Astrocyte of the hippocampus (primary cell): Measurements from ENCODE around the gene CADPS2.

Experiments used
- DNase-seq: peaks from one replicate; pipeline ENCODE4 v3.0.0; 2011; ENCODE audit warnings: low read depth, low spot score

CADPS2 gene

DNA sequence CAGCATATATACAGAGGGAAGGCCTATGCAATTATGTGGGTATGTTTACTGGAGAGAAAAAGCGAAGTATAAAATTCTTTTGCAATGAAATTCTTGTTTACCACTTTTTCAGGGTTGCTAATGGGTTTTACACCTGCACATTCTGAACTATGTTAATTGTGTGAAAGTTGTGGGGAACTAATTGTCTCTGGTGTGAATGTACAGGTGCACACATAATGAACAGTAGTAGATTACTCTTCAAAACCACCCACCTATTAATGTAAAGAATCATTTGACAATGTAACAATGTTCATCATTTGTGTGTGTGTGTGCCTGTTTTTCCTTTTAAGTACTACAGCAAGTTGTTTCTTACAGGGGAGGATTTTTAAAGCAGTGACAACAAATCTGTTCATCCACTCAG lies 501.7 kb downstream of the CADPS2 start:
- DNase-seq, result no peak

DNA sequence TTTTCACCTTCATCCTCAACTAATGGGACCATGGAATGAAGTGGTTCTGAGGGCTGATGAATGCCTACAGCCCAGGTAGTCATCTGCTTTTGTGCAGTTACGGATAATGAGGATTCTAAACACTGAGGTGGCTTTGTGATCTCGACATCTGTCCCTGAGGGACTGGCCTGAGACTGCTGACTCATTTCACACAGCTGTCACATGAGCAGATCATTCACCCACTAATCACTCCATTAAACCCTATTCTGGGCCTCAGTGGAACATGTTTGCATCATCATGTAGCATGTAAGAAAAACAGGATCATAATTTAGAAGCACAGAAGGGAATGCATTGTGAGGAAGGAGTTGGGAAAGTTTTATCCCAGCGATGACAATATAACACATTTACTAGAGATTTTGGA lies 502.3 kb downstream of the CADPS2 start:
- no peak for DNase-seq

DNA sequence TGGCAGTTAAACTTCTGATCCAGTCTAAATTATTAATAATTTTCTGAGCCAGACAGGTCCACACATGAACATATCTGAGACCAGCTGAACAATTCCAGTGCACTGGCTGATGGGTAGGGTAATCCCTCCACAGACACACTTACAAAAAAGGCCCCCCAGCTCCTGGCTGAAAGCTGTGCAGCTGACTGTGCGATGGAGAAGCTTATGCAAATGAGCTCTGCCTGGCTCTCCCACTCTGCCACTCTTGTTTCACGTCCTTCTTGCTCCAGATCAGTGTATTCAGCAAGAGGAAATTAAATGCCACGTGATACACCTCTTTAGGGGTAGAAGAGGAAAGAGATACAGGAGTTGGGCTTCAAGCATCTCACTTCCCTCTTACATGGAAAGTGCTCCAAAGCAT lies 505.3 kb downstream of the CADPS2 start:
- no peak for DNase-seq

DNA sequence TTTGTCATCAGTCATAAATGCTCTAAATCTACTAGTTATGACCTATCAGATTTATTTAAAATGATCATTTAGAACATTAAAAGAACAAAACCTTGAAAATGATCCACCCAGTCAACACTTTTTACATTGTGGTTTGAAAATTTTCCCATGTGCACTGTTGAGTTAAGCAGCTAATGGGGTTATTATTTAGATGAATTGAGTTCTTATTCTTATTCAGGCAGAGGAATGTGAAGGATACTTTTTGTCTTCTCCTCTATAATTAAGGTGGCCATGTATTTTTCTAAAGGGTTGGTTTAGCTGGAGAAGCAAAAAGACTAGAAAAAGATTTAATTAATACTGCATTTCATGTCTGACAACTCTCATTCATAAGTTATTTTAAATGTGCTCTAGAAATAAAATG lies 506.8 kb downstream of the CADPS2 start:
- DNase-seq, result no peak

DNA sequence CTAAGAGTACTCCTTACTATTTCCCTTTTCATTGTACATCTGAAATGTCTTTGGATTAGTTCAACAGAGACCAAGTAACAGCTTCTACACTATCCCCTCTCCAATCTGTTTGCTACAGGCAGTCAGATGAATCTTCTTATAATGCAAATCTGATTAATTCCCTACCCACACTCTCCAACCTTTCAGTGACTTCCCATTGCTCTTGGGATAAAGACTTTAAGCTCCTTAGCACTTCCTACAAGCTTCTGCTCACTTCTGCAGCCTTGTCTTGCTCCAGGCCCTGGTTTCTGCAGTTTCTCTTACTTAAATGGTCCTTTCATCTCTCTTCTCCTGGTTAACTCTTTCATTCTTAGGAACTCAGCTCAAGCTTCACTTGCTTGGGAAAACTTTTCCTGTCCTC lies 516.5 kb downstream of the CADPS2 start:
- DNase-seq, result no peak

DNA sequence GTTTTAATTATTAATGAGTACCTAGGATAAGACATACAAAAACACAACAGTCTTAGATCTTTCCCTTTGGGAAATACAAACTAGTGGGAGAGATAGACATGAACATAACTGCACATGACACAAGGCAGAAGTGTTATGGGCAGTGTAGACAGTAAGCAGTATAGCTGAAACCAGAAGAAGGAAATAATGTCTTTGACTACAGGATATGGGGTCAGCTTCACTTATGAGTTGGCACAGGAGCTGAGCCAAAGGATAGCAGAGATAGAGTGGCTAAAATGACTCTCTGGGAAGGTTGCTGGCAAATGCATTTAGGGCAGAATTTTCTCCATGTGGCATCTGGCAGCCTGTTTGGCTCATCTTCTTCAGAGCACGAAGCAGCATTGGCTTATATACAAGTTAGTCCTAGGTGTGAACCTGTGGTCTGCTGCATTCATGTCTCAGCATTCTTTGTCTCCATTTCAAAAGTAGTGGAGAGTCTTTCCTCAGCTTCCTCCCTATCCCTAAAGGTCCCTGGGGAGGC lies 521.4 kb downstream of the CADPS2 start:
- no peak for DNase-seq

DNA sequence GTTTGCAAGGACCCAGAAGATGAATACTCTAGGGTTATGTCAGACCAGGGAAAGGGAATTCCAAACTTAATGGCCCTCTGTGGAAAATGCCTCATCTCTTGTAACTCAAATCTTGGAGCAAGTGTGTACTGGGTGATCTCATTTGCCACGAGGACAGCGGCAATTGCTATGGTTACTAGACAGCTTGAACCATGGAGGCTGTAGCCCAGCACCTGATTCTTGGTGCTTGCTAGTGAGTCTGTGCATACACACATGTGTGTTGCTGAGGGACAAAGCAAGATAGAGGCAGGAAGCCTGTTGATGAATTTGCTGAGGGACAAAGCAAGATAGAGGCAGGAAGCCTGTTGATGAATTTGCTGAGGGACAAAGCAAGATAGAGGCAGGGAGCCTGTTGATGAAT lies 523.1 kb downstream of the CADPS2 start:
- no peak for DNase-seq

DNA sequence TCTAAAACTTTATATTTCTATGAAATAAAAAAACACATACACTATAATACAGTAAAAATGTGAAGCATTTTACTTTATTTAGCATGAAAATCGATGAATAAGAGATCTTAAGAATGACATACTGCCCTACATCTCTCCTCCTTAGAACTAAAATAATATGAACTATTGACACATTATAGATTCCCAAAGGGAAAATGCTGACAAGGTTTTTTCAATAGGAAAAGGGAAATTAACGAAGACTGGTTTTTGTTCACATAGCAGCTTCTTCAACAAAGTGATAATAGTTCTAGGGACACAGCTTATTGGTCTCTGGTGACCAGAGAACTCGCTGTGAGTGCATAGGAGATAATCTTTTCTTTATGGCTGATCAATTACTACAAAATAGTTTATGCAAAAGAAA lies 523.8 kb downstream of the CADPS2 start:
- no peak for DNase-seq

DNA sequence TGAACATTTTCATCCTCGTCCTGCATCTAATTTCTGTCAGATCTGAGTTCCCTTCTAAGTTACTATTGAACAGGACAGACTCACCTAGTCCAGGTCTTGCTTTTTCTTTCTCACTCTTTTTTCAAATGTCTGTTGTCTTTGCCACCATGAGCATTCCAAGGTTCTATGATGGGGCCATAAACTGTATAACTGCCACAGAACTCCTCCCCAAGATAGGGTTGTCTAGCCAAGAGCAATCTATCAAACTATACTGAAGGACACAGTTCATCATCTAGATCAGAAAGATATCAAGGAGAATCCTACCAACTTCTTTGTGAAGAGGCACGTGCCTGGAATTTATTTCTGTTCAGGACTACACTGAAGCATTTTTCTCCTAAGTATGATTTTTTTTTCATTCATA lies 531.6 kb downstream of the CADPS2 start:
- no peak for DNase-seq

DNA sequence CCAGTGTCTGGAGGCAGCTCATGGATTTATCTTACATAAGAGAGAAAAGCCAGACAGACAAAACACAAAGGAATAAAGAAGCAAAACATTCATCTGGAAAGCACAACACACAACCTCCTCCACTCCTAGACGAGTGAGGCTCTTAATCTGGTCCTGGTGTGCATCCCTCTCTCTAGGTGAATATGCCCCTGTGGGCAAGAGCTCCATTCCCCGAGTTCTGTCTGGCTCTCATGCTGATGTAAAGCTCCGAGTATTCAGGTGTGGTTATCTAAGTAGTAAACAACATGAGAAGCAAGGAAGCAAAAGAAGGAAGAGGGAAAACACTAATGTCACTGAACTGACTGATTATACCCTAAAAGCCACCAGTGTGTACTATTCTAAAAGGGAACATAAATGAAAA lies 533.8 kb downstream of the CADPS2 start:
- no peak for DNase-seq

DNA sequence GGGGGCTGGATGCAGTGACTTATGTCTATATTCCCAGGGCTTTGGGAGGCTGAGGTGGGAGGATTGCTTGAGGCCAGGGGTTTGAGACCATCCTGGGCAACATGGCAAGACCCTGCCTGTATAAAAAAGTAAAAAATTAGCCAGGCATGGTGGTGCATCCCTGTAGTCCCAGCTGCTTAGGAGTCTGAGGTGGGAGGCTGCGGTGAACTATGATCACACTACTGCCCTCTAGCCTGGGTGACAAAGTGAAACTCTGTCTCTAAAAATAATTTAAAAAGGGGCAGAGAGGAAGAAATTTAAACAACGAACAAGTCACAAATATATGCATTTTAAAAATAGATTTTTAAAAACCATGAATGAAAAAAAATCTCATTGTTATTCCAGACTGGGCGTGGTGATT lies 535.6 kb downstream of the CADPS2 start:
- no peak for DNase-seq

DNA sequence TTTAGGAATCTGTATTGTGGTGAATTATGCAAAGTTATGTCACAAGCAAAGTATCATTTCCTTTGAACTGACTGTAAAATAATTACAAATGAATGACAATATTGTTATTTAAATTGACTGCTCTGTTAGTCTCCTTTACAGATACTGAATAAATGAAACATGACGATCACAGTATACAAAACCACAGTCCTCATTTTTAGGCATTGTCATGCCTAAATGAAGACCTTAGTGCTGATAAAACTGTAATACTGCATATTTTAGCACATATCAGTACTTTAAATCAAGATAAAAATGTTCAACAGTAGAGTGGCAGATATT lies 542.0 kb downstream of the CADPS2 start:
- no peak for DNase-seq

DNA sequence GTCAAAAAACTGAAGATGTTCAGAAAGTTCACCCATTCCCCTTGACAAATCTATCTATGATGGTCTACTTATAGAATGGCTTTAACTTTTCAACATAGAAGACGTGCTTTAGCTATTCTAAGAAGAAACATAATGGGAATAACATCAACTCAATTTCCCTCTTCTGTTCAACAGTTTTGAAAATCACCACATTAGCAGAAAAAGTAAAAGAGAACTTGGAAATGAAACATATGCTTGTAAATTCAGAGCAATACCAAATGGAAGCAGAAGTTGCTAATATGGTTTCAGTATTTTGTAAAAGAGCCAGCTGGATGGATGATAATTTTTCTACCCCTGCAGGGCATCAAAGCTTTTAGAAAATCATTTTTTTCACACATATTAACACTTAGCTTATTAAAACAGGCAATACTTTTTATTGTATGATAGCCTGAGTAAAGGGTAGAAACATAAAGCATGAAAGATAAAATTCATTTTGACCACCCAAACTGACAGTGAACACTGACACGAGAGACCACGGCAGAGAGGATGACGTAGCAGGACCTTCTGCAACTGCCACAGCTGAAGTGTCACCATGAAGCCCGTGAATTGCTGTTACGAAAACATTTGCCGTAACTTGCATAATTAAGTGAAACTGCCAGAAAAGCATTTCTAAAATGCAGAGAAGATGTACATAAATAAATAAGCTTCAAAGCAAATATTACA lies 542.5 kb downstream of the CADPS2 start:
- DNase-seq, result no peak

DNA sequence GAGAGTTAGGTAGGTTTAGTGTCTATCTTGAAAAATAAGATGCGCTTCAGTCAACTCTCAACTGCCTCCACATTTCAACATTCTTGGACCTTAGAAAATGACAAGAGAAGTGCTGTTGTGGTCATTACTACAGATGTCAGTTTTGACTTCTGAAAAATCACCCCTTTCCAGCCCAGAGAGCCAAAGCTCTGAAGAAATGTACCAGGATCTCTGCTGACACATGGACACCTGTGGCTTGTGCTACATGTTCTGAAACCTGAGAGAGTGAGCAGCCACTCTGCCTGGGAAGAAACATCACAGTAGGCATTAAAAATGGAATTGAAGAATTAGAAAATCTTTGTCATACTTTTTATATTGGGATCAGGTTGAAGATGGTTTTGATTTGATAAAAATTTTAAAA lies 545.8 kb downstream of the CADPS2 start:
- no peak for DNase-seq

DNA sequence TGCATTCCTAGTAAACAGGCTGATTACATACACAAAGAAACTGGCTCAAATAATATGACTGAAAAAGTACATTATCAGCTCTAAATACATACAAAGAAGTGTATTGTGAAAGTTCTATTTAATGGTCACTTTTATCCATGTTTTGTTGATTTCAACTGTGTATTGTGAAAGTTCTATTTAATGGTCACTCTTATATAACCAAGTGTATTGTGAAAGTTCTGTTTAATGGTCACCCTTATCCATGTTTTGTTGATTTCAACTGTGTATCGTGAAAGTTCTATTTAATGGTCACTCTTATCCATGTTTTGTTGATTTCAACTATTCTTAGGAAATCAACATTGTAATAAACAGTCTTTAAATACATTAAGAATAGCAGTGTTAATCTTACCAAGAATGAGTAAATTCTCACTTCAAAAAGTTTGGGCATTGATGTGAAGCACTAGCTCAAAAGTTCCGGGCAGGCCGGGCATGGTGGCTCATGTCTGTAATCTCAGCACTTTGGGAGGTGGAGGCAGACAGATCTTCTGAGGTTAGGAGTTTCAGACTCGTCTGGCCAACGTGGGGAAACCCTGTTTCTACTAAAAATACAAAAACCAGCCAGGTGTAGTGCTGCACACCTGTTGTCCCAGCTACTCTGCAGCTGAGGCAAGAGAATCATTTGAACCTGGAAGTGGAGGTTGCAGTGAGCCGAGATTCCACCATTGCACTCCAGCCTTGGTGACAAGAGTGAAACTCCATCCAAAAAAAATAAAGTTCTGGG lies 546.9 kb downstream of the CADPS2 start:
- DNase-seq, result no peak

DNA sequence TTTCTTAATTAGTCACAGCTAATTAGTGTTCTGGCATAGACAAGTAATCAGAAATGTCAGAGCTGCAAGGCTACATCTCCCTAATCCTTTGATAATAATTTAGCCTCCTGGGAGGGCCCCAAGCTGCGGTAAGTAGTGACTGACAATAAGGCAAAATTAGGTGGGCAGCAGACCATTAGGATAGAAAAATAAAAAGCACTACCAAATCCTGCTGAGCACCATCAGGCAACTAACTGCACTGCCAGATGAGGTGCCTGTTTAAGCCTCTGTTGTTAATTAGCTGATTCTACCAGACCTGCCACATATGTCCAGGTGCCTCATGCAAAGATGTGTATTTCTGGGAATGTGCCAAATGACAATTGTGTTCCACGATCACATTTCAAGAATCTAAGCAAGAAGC lies 549.2 kb downstream of the CADPS2 start:
- no peak for DNase-seq

DNA sequence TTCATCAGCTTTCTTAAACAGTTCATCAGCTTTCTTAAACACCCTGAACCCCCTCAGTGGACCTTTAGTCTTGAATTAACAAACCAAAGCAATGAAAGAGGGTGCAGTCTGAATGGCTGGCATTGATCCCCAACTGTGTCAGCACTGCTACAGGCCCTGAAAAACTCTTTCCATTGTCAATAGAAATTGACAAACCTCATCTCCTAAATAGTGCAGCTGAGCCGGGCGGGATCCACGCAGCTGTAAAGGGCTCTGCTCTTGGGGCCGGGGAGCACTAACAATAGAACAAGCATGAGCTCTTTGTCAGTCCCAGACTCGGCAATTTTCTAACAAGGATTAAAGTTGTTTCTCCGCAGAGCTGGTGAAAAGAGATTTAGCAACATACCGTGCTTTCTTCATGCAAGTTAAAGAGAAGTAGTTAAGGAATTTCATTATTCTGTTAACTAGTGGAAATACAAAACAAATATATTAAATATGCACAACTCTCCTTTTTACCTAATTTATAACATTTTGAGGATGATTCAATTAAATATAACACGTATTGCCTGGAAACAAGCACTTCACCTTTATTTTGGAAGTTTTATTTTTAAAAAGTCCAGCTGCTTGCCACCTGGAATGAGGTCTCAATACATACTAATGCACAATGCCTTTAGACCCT lies 557.0 kb downstream of the CADPS2 start:
- DNase-seq, result no peak

DNA sequence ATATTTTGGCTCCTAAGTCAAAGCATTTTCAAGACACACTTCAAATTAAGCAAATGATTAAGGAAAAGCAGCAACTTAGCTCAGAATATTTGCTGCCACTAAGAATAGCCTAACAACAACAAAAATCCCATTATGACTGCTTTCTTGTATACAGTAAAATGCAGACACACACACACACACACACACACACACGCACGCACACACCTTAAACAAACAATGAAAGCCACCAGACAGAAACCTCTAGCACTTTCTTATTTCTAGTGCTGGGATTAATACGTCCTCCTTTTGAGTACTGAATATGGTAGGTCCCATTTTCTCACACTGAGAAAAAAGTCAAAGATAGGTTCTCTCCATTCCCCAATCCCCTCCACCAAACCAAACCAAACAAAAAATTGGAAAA lies 558.3 kb downstream of the CADPS2 start:
- DNase-seq, result no peak

DNA sequence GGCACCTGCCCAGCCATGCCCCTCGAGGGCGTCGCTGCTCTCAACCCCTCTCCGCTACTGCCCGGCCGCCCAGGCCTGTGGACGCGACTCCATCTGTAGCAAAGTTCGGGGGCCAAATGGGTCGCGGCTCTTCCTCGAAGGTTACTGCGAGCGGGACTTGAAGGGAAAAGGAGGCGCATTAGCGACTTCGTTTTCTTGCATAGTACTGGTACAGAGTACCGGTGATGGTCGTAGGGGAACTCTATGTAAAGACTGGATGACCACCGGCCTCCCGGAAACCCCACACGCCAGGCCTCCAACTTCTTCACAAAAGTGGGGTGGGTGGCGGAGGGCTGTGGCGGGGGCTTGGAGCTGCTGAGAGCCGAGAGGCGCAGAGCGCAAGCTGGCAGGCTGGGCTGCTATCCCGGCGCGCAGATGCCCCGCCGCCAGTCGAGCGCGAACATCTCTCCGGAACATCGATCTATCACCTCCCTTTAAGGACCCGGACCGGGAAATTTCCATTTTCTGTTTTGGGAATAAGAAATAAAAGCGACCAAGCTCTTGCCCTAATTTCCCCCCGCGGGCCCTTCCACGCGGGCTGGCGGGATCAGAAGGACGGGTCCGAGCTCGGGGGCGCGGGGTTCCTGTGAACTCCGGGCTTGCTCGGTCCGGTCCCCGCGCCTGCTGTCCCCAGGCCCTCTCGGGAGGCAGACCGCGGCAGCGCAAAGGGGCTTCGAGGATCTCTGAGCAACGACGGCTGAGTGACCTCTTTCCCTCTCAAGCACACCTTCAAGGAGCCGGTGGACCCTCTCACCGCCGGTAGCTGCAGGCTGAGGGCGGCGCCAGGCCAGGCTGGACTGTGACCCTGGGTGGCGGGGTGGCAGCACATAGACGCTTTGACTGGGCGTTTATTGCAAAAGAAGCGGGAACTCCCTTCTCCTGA lies 569.5 kb downstream of the CADPS2 start:
- DNase-seq, result peak; percentile 39

DNA sequence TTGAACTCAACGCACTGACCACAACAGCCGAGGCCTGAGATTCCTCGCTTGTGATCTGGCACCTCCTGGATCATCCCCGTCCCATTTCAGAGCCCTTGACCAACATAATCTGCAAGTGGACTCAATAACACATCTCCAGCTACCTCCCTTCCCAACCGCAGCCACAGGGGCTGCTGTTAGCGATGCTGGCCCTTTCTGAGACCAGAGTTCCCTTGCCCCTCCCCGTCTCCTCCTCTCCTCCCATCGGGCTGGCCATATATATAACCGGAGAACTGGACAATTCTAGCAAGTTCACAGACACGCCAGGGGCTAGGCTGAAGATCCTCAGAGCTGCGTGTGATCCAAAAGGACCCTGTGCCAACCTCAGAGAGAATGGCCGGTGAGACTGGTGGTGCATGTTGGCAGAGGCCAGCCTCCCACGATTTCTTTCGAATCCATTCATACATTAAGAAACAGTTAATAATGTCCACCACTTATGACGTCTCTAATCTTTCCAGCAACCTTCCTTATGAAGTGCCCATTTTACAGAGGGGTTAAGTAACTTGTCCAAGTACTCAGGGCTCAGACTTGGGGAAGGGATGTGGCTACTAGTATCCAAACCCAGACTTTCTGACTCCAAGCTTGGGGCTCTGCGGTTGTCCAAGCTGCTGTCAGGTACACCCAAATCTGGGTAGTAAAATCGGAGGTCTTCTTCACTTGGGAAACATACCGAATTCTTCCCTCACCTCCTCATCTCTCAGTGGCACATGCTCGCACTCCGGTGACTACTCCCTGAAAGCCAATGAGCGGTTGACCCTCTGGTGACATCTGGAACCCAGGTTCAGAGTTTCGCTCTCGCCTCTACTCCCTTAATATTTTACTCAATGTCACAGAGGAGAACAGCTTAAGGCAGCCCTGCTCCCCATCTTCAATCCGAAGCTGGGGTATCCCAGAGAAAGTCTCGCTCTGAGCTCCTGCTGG lies 570.5 kb downstream of the CADPS2 start:
- no peak for DNase-seq

DNA sequence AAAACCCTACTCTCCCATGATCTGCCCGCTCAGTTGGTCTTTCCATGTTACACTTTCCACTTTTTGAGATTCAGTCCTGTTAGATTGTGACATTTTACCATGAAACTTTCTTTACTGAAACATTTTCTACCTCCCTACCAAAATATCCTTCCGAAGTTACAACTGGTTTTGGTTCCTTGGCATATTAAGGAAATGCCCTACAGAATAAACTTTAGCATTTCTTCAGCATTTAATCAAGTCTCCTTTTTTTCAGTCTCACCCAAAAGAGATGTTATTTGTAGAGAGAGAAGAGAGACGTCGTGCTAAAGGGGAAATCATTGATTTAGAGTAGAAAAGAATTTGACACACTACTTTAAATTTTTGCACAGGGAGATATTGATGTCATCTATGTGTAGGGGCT lies 572.0 kb downstream of the CADPS2 start:
- DNase-seq, result no peak
